ENCODE data around the gene CHTOP. TPM values are rescaled to one million over a fixed set of nuclear protein-coding genes. Genes with fewer than 3 reads are reported as not detected.

Gene CHTOP
- total and polyA plus RNA-seq, 4 experiments from 2014 or later = 42.2 to 149 (median 110) TPM

Small RNAs within 50 kb of the gene (microRNA-seq; reads per million reads assigned to microRNA genes)
- not detected for gene MIR8083 (ENCODE audit: borderline microRNAs expressed, borderline number of aligned reads, borderline replicate concordance)

Other genes starting within 250 kb of the CHTOP start
- under 1 TPM in 1 of 2 experiments, not detected in 1; 0.73 TPM for gene S100A8, start 243.0 kb upstream of the CHTOP start, total RNA-seq
- gene S100A8, start 243.0 kb upstream of the CHTOP start, polyA plus RNA-seq = 1 to 10 TPM; 1.6 to 4.0 TPM
- gene S100A7A, start 217.5 kb upstream of the CHTOP start, total RNA-seq = not detected
- gene S100A7A, start 217.5 kb upstream of the CHTOP start, polyA plus RNA-seq = not detected
- not detected for gene S100A7, start 173.4 kb upstream of the CHTOP start, total RNA-seq
- not detected for gene S100A7, start 173.4 kb upstream of the CHTOP start, polyA plus RNA-seq
- 100 to 1,000 TPM; 342 to 356 TPM for gene S100A6, start 98.1 kb upstream of the CHTOP start, total RNA-seq
- gene S100A6, start 98.1 kb upstream of the CHTOP start, polyA plus RNA-seq = 100 to 1,000 TPM; 848 to 918 TPM
- 1 to 10 TPM in 1 of 2 experiments, under 1 TPM in 1; 0.93 to 1.8 TPM for gene S100A5, start 93.1 kb upstream of the CHTOP start, total RNA-seq
- gene S100A5, start 93.1 kb upstream of the CHTOP start, polyA plus RNA-seq = 1 to 10 TPM in 1 of 2 donors, not detected in 1; 1.5 TPM
- gene S100A4, start 88.3 kb upstream of the CHTOP start, total RNA-seq = 100 to 1,000 TPM; 329 to 346 TPM
- 1,000 to 10,000 TPM; 2,886 to 3,815 TPM for gene S100A4, start 88.3 kb upstream of the CHTOP start, polyA plus RNA-seq
- not detected for gene S100A3, start 84.8 kb upstream of the CHTOP start, total RNA-seq
- not detected for gene S100A3, start 84.8 kb upstream of the CHTOP start, polyA plus RNA-seq
- under 1 TPM in 1 of 2 experiments, not detected in 1; 0.87 TPM for gene S100A2, start 68.2 kb upstream of the CHTOP start, total RNA-seq
- gene S100A2, start 68.2 kb upstream of the CHTOP start, polyA plus RNA-seq = 1 to 10 TPM; 1.0 to 1.7 TPM
- gene S100A16, start 20.9 kb upstream of the CHTOP start, total RNA-seq = not detected
- gene S100A16, start 20.9 kb upstream of the CHTOP start, polyA plus RNA-seq = not detected
- not detected for gene S100A14, start 17.7 kb upstream of the CHTOP start, total RNA-seq
- gene S100A14, start 17.7 kb upstream of the CHTOP start, polyA plus RNA-seq = not detected
- gene S100A13, start 6.6 kb upstream of the CHTOP start, total RNA-seq = 1 to 10 TPM; 4.3 to 5.2 TPM
- under 1 TPM in 1 of 2 donors, not detected in 1; 0.56 TPM for gene S100A13, start 6.6 kb upstream of the CHTOP start, polyA plus RNA-seq
- gene S100A1, start 5.6 kb upstream of the CHTOP start, total RNA-seq = not detected
- gene S100A1, start 5.6 kb upstream of the CHTOP start, polyA plus RNA-seq = not detected
- gene SNAPIN, start 24.6 kb downstream of the CHTOP start, total RNA-seq = 10 to 100 TPM; 26.4 to 28.2 TPM
- 10 to 100 TPM; 74.4 to 85.6 TPM for gene SNAPIN, start 24.6 kb downstream of the CHTOP start, polyA plus RNA-seq
- 10 to 100 TPM; 82.3 to 87.8 TPM for gene ILF2, start 36.9 kb downstream of the CHTOP start, total RNA-seq
- 100 to 1,000 TPM; 136 to 200 TPM for gene ILF2, start 36.9 kb downstream of the CHTOP start, polyA plus RNA-seq
- gene NPR1, start 44.6 kb downstream of the CHTOP start, total RNA-seq = not detected
- not detected for gene NPR1, start 44.6 kb downstream of the CHTOP start, polyA plus RNA-seq
- 10 to 100 TPM; 49.1 to 53.0 TPM for gene INTS3, start 94.0 kb downstream of the CHTOP start, total RNA-seq
- 10 to 100 TPM in 1 of 2 donors, 1 to 10 TPM in 1; 8.1 to 12.5 TPM for gene INTS3, start 94.0 kb downstream of the CHTOP start, polyA plus RNA-seq
- 10 to 100 TPM; 18.2 to 20.5 TPM for gene SLC27A3, start 141.3 kb downstream of the CHTOP start, total RNA-seq
- gene SLC27A3, start 141.3 kb downstream of the CHTOP start, polyA plus RNA-seq = 1 to 10 TPM; 7.9 to 9.2 TPM

Data from CD4-positive, alpha-beta memory T cell (primary cell).